MM.1S (cell line): Measurements from ENCODE around the gene TSHB.

Experiments
- DNase-seq: peaks from one replicate; pipeline ENCODE4 v3.0.0-alpha.2; 2015
- H2AFZ ChIP-seq: fragments of 300-600 bp; sonication (generic); 2 replicates; pipeline ENCODE4 v1.6.0; 2016; ENCODE audit warnings: antibody characterized with exemption, low read length
- H3F3A ChIP-seq: fragments of 300-600 bp; sonication (generic); 2 replicates; pipeline ENCODE4 v1.6.1; 2016; ENCODE audit warnings: mild to moderate bottlenecking, antibody characterized with exemption, low read length, moderate library complexity, mixed read lengths; ENCODE audit not compliant: insufficient read depth
- H3K27ac ChIP-seq: fragments of 300-600 bp; sonication (generic); 2 replicates; pipeline ENCODE4 v1.5.1; 2016; ENCODE audit warnings: mild to moderate bottlenecking, low read length
- H3K27me3 ChIP-seq: fragments of 300-600 bp; sonication (generic); replicated peaks from 2 replicates; pipeline ENCODE4 v1.6.0; 2016; ENCODE audit warnings: low read length; ENCODE audit not compliant: insufficient read depth
- H3K36me3 ChIP-seq: fragments of 300-600 bp; sonication (generic); replicated peaks from 2 replicates; pipeline ENCODE4 v1.6.1; 2016; ENCODE audit warnings: mild to moderate bottlenecking, low read length, mixed read lengths; ENCODE audit not compliant: insufficient read depth
- H3K4me1 ChIP-seq: fragments of 300-600 bp; sonication (generic); 2 replicates; pipeline ENCODE4 v1.6.1; 2016; ENCODE audit warnings: low read length, mixed read lengths
- H3K4me2 ChIP-seq: fragments of 300-600 bp; sonication (generic); 2 replicates; pipeline ENCODE4 v1.6.0; 2016; ENCODE audit warnings: low read depth, low read length
- H3K4me3 ChIP-seq: fragments of 300-600 bp; sonication (generic); 2 replicates; pipeline ENCODE4 v1.5.1; 2016; ENCODE audit warnings: low read length, mixed read lengths
- H3K79me2 ChIP-seq: fragments of 300-600 bp; sonication (generic); 2 replicates; pipeline ENCODE4 v1.6.1; 2016; ENCODE audit warnings: mixed run types, low read length, mixed read lengths
- H3K9ac ChIP-seq: fragments of 300-600 bp; sonication (generic); 2 replicates; pipeline ENCODE4 v1.6.1; 2016; ENCODE audit warnings: low read length, mixed read lengths
- H3K9me2 ChIP-seq: fragments of 300-600 bp; sonication (generic); replicated peaks from 2 replicates; pipeline ENCODE4 v1.6.1; 2016; ENCODE audit warnings: mild to moderate bottlenecking, low read length, mixed read lengths; ENCODE audit not compliant: insufficient read depth
- H3K9me3 ChIP-seq: fragments of 300-600 bp; sonication (generic); replicated peaks from 2 replicates; pipeline ENCODE4 v1.6.1; 2016; ENCODE audit warnings: mild to moderate bottlenecking, low read length, mixed read lengths; ENCODE audit not compliant: insufficient read depth
- H4K20me1 ChIP-seq: fragments of 300-600 bp; sonication (generic); 2 replicates; pipeline ENCODE4 v1.6.1; 2016; ENCODE audit warnings: mild to moderate bottlenecking, low read length, moderate library complexity, mixed read lengths; ENCODE audit not compliant: insufficient read depth
- EZH2 ChIP-seq: fragments of 300-600 bp; sonication (generic); optimal IDR thresholded peaks from 2 replicates; pipeline ENCODE3; 2017; ENCODE audit warnings: low read depth, mild to moderate bottlenecking, antibody characterized with exemption, low read length, mixed read lengths
- EZH2phosphoT487 ChIP-seq: fragments of 300-600 bp; sonication (generic); IDR thresholded peaks from 2 replicates; pipeline ENCODE4 v1.6.1; 2018; ENCODE audit warnings: antibody characterized with exemption, low read length
- TF ChIP-seq, protein P1 (sequence below): fragments of 300-600 bp; sonication (generic); IDR thresholded peaks from 2 replicates; pipeline ENCODE4 v1.5.1; 2016; ENCODE audit warnings: antibody characterized with exemption, low read length, mixed read lengths

Gene TSHB

DNA sequence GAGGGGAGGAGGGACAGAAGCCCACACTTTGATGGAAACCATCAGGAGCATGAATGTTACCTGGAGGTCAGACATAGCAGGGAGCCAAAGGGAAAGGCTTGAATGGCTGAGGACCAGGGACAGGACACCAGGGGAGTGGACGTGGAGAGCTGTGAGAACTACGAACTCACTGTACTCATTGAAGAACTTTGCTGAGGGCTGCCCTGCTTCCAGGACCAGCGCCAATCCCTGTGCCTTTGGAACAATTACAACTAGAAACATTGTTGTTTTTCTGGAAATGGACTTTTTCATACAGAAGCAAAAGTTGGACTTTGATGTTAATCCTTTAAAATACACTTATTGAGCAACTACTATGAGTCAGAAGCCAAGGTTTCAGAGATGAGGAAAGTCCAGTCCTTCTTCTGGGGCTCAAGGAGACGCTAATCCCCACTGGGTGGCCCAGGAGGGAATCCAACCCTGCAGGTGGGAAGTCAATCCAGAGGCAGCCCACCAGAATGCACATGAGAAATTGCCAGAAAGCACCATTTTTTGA is 46.8 kb downstream of the TSHB start:
- Histone ChIP-seq H3K4me3 (no peak overlapping the region), H3K4me2 (no peak overlapping the region), H2AFZ (no peak overlapping the region), H3K9me2 (no peaks in the 10 kb centered on the region), H4K20me1 (no peaks in the 10 kb centered on the region), H3K4me1 (no peaks in the 10 kb centered on the region; the same call in 1 of the 2 replicates), H3K27ac (no peak overlapping the region), H3K27me3 (no peaks in the 10 kb centered on the region), H3K9ac (no peak overlapping the region), H3K79me2 (no peaks in the 10 kb centered on the region), H3F3A (no peaks in the 10 kb centered on the region), H3K36me3 (no peaks in the 10 kb centered on the region), H3K9me3 (no peaks in the 10 kb centered on the region)
- TF ChIP-seq EZH2 = no peak
- TF ChIP-seq, protein P1, sequence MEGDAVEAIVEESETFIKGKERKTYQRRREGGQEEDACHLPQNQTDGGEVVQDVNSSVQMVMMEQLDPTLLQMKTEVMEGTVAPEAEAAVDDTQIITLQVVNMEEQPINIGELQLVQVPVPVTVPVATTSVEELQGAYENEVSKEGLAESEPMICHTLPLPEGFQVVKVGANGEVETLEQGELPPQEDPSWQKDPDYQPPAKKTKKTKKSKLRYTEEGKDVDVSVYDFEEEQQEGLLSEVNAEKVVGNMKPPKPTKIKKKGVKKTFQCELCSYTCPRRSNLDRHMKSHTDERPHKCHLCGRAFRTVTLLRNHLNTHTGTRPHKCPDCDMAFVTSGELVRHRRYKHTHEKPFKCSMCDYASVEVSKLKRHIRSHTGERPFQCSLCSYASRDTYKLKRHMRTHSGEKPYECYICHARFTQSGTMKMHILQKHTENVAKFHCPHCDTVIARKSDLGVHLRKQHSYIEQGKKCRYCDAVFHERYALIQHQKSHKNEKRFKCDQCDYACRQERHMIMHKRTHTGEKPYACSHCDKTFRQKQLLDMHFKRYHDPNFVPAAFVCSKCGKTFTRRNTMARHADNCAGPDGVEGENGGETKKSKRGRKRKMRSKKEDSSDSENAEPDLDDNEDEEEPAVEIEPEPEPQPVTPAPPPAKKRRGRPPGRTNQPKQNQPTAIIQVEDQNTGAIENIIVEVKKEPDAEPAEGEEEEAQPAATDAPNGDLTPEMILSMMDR = no peak
- no peak for TF ChIP-seq EZH2phosphoT487
- DNase-seq = no peak

DNA sequence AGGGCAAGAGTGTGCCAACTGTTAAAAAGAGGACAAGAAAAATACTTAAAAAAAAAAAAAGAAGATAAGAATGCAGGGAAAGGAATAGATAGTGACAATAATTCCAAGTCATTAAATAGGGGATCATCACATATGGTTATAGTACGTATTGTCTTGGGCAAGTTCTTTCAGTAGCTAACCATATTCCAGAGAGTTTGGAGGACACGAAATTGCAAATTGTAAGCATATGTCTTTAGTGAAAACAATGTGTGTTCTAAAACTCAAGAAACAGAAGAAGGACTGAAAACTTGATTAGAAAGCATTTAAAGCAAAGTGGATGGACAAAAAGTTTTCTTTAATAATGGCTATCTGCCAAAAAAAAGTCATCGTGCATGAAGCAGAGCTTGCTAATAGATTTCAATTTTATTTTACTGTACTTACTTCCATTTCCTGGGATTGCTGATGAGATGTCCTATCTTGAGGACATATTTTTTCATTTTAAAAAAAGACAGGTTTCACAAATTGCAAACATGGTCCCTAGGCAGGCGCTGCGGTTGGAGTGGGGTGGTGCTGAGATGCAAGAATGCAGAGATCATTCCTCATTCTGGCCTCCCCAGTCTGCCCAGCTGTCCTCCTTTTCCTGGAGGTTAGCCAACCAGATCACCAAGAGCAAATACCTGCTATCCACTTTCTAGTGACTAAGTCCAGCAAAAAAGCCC is 47.8 kb downstream of the TSHB start:
- Histone ChIP-seq H3K27me3 (no peaks in the 10 kb centered on the region), H3K9me3 (no peaks in the 10 kb centered on the region), H3K27ac (no peak overlapping the region), H3K4me2 (no peak overlapping the region), H3K9me2 (no peaks in the 10 kb centered on the region), H3K36me3 (no peaks in the 10 kb centered on the region), H3K4me1 (no peaks in the 10 kb centered on the region; the same call in 1 of the 2 replicates), H3K79me2 (no peaks in the 10 kb centered on the region), H3K4me3 (no peak overlapping the region), H2AFZ (no peak overlapping the region), H3K9ac (no peak overlapping the region), H3F3A (no peaks in the 10 kb centered on the region), H4K20me1 (no peaks in the 10 kb centered on the region)
- no peak for DNase-seq
- TF ChIP-seq, protein P1 = no peak
- TF ChIP-seq EZH2 (no peak), EZH2phosphoT487 (no peak)

DNA sequence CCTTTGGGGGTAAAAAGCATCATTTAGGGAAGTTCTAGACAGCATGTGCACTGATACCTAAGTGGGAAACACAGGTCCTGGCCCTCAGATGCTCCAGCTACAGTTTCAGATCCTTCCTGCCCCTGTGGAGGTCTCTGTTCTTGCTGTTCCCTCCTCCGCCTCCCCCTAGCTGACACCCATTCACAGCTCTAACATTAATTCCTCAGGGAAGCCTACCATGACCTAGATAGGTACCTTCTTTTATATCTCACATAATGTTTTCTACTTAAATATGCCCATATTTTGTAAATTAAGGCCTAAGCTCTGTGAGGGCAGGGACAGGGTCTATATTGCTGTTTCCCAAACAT is 48.3 kb downstream of the TSHB start:
- H3K9me3 ChIP-seq = no peaks in the 10 kb centered on the region
- no peak for DNase-seq
- H3K27me3 ChIP-seq = no peaks in the 10 kb centered on the region
- no peak overlapping the region for H3K9ac ChIP-seq
- TF ChIP-seq EZH2 (no peak), EZH2phosphoT487 (no peak)
- TF ChIP-seq, protein P1 = no peak
- H3K4me1 ChIP-seq = no peaks in the 10 kb centered on the region; the same call in 1 of the 2 replicates
- H4K20me1 ChIP-seq = no peaks in the 10 kb centered on the region
- no peaks in the 10 kb centered on the region for H3F3A ChIP-seq
- H3K79me2 ChIP-seq = no peaks in the 10 kb centered on the region
- no peak overlapping the region for H2AFZ ChIP-seq
- no peak overlapping the region for H3K4me3 ChIP-seq
- H3K36me3 ChIP-seq = no peaks in the 10 kb centered on the region
- H3K9me2 ChIP-seq = no peaks in the 10 kb centered on the region
- H3K27ac ChIP-seq = no peak overlapping the region
- no peak overlapping the region for H3K4me2 ChIP-seq
